NCI-H345 treated with DMSO at 0.1 percent for 48 hours (cell line): ENCODE measurements around the gene GMIP.

ENCODE experiments used
- DNase-seq: peaks from one replicate; lab custom pipeline; 2025; ENCODE audit not compliant: unreplicated experiment; lab: John Stamatoyannopoulos, UW

GMIP gene

GRCh38 chr19:19661141-19661674 is 17.8 kb upstream of the GMIP start:
- no peak for DNase-seq

DNA sequence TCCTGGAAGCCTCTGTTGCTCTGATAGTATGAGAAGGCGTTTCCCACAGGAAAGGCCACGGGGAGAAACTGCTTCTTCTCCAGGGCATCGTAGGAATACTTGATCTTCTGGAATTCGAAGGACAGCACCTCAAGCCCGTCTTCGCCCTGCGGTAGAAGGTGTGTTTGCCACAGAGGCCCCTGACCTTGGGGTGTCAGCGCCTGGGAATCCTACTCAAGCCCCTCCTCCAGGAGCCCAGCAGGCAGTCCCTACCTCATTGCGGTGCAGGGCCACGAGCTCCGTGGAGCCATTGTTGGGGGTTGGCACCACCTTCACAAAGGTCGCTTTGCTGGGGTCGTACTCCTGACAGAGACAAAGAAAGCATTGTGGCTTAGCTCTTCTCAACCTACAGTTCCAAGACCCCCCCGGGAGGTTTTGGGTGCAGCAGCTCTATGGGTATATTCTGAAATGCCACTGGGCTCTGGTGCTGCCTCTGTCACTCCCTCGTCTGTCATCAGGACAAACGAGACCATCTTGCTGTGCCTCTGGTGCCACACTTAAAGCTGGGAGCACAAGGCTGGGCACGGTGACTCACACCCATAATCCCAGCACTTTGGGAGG is 16.3 kb upstream of the GMIP start:
- DNase-seq: no peak

DNA sequence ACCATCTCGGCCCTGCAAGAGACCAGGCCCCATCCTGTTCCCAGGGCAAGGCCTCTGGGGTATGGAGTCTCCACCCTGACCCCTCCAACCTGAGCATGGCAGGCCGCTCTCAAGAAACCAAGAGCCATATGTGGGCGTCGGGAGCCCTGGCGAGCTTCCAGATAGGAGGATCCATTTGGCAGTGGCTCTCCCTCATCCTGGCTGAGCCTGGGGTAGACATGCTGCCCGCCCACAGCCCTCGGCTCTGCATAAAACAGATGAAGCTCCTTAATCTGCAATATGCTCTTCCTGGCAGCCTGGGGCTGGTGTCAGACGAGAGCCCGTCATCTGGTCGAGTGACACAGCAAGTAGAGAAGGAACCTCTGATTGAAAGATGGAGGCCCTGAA is 13.9 kb upstream of the GMIP start:
- DNase-seq: no peak

DNA sequence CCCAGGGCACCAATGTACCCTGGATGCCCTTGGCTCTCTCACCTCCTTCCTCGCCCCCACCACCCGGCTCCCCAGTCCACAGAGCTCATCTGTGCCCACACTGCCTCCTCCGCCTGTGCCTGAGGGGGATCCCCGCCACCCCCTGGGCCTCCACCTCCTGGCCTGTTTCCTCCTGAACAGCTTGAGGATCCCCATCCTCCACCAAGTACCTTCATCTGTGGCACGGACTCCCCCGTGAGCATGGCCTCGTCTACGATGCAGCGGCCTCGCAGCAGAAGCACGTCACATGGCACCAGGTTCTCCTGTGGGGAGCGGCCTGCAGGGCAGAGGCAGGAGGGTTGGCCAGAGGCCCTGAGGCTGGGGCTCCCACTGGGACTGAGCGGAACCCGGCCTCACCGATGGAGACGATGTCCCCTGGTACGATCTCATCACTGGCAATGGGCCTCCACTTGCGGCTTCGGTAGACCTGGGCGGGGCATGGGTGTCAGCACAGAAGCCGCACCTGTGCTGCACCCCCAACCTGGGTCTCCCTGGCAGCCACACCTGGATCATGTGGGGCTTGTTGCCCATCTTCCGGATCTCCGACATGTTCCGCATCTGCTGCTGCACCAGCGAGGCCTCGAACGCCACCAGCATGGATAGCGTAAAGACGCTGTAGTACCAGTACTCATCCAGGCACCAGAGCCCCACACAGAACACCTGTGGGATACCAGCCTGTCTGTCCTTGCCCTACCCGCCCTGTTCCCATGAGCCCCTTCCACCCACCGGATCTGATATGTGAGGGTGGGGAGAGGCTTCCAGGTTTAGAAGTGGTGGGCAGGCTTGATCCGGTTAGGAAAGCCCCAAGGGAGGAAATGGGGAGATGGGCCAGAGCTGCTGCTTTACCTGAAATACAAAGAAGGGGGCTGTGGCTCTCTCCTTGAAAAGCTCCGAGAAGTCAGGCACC is 13.3 kb upstream of the GMIP start:
- DNase-seq: no peak

GRCh38 chr19:19655641-19656343 is 12.3 kb upstream of the GMIP start:
- DNase-seq: no peak

DNA sequence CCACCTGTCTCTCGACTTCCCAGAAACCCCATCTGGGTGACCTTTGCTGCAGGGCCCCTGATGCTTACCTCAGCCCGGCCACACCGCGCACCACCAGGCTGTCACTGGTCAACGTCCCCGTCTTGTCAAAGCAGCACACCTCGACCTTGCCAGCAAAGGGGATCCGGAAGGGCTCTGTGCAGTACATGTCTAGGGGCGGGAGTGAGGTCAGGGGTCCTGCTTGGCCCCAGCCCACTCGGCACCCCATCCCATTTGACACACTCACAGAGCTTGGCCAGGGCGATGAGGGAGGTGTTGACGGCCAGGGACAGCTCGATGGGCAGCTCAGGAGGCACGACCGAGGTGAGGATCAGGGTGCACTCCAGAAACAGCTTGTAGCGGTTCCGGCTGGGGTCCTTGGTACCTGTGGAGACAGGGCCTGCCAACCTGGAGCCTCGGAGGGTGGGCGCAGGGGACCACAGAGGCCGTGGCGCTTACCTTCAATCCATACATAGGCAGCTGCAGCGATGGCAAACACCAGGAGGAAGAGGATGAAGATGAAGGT is 11.7 kb upstream of the GMIP start:
- no peak for DNase-seq

GRCh38 chr19:19654441-19654840 is 11.0 kb upstream of the GMIP start:
- DNase-seq: no peak

DNA sequence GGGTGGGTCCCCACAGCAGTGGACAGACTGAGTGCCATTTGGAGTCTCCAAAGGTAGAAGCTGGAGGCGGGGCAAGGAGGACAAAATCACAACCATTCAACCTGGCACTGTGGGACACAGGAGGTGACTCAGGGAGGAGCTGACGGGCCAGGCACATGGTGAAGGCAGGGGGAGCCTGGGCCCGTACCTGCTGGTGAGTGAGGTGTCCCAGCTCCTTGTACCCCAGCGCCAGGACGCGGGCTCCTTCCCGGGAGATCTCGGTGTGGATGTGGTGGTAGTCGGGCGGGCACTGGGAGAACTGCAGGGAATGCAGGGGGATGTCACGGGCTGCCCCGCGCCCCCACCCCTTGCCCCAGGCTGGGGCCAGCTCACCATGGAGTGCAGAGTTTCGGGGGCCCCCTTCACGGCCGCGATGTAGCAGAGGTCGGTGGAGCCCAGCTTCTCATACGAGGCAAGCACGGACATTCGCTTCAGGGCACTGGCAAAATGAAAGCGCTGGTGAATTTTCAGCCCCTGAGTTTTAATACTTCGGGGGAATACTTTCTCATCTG is 10.2 kb upstream of the GMIP start:
- no peak for DNase-seq

DNA sequence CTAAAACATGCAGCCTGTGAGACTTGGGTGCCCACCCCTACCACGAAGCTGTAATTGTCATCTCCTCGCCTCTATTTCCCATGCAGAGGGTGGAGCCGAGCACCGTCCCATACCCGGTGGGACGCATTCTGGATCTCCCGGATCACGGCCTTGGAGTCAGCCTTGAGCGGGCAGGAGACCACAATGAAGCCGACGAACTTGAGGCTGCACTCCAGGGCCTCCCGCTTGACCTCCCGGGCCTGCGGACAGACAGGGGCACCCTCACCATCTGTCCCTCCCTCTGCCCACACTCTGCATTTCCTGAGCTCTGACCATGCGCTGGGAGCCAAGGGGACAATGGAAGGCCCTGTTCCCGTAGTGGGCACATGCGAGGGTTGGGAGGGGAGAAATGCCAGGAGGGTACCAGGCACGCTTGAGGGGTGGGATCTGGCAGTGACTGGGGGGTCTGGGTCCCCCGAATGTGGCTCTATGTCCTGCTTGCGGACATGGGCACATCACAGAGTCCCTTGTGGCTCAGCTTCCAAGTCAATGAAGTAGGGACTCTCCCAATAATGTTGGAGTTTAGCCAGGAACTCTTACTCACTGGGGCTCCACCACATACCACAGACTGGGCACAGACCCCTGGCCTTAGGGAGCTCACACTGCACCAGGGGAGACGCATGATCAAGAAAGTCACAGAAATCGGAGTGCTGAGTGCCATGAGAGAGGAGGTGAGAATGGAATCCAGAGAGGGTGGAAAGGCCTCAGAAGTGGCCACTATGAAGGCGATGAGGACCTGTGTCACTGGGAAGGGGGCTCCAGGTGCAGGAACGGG is 9.2 kb upstream of the GMIP start:
- no peak for DNase-seq

DNA sequence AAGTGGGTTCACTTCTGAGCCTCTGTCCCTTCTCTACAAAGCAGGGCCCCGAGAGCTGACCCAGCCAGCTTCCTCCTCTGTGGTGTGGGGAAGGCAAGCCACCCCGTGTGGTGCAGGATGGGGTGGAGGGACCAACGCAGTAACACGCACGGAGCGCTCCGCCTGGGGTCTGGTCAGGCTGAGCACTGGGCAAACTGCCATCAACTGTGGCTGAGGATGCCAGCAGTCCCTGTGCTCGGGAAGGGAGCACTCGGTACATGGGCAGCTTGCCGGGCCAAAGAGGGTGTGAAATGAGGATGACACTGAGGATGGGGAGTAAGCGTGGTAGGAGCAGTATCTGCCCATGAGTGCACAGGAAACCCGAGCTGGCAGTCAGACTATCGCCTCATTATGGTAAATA is 7.6 kb upstream of the GMIP start:
- DNase-seq: no peak

GRCh38 chr19:19650331-19650730 is 6.9 kb upstream of the GMIP start:
- no peak for DNase-seq

GRCh38 chr19:19649580-19649995 is 6.1 kb upstream of the GMIP start:
- no peak for DNase-seq

GRCh38 chr19:19649155-19649554 is 5.7 kb upstream of the GMIP start:
- DNase-seq: no peak

DNA sequence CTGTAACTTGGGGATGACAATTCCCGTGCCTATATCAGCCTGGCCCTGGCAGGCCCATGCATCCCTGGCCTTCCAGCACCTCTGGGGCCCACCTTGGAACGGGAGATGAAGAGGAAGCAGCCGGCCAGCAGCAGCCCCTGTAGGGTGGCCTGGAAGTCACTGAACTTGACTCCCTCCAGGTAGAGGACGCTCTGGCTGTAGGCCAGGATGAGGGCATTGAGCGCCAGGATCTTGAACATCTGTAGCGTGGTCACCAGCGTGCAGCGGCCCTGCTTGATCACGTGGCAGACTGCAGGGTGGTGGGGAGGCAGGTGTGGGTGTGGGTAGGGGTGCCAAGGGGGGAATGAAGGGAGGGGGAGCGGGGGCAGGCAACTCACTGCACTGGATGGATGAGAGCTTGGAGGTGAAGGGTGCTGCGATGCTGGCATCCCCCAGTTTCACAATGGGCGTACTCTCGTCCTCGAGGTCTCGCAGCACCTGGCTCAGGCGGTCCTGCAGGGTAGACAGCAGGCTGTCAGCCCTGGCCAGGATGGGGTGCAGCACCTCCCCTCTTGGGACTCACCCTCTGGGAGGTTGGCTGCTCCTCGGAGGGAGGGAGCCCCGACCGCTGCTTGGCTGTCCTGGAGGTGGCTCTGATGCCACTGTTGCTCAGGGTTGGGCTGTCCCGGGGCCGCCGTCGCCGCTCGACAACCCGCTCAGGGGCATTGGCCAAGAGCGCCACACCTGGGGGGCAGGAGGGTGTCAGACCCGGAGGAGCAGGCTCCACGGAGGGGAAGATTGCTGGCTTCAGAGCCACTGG is 3.8 kb upstream of the GMIP start:
- DNase-seq: no peak

- DNase-seq: no peak
Measured at GRCh38 chr19:19645233-19645870, 1.9 kb upstream of the GMIP start.

- no peak for DNase-seq
Measured at GRCh38 chr19:19644054-19644388, 564 bp upstream of the GMIP start.

- DNase-seq: no peak
Measured at GRCh38 chr19:19642506-19643157, 825 bp downstream of the GMIP start.

DNA sequence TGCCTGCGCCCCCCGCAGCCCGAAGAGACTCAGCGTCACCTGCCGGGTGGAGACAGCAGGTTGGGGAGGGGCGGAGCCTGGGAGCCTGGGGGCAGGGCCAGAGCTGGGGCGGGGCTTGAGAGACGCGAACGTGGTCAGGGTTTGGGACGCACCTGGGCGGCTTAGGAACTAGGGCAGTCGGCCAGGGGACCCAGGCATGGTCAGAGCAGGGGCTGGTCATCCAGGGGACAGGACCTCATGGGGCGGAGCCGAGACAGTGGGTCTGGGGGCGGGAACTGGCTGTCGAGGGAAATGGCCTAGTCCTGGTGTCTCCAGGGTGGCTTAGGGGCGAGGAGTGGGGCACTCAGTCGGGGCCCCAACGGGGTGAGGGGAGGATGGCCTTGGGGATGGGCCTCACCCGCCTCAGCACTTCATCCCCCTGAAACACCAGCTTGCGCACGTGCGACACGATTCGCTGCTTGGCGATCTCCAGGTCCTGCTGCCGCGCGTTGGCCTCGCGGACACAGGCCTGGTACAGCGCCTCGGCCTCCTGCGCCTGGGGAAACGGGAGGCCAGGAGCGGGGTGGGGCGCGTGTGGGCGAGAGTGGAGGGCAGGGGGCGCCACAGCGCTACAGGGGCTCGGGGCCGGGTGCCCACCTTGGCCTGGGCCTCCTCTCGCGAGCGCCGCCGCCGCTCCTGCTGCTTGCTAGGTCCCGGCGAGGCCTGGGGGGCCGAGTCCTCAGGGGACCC is 5.8 kb downstream of the GMIP start:
- no peak for DNase-seq
